Right lung (tissue), 5 donors: ENCODE data around the gene LCN6. TPM values are rescaled to one million over a fixed set of nuclear protein-coding genes. Genes with fewer than 3 reads are reported as not detected.

ENCODE experiments used
- DNase-seq, 2 donors: peaks; one replicate each; pipeline ENCODE4 v3.0.0-alpha.2; 2013
- polyA plus RNA-seq, 5 donors: library from polyadenylated mRNA; unstranded; fragments of 120-200 nt; gene quantifications; one replicate each; pipeline versions ENCODE4 v1.2.1 to v1.2.3, GENCODE V29; 2013; ENCODE audit warnings: inconsistent platforms in 1 of 5, low replicate concordance in 1 of 5; ENCODE audit not compliant: insufficient read length in 5 of 5, insufficient read depth in 1 of 5

The LCN6 gene
- polyA plus RNA-seq, 5 donors = not detected

- DNase-seq = no peak
Measured at GRCh38 chr9:136725612-136726011, 22.7 kb downstream of the LCN6 start.

- DNase-seq = no peak
Measured at GRCh38 chr9:136724772-136725171, 23.6 kb downstream of the LCN6 start.

GRCh38 chr9:136723989-136724388 lies 24.3 kb downstream of the LCN6 start:
- no peak for DNase-seq

- DNase-seq = no peak
Measured at GRCh38 chr9:136723362-136723976, 24.9 kb downstream of the LCN6 start.

- no peak for DNase-seq
Measured at GRCh38 chr9:136722969-136723356, 25.4 kb downstream of the LCN6 start.

GRCh38 chr9:136722093-136722968 lies 26.0 kb downstream of the LCN6 start:
- DNase-seq = no peak

- no peak for DNase-seq
Measured at GRCh38 chr9:136721339-136722092, 26.8 kb downstream of the LCN6 start.

- no peak for DNase-seq
Measured at GRCh38 chr9:136720898-136721338, 27.4 kb downstream of the LCN6 start.

GRCh38 chr9:136720251-136720897 lies 28.0 kb downstream of the LCN6 start:
- DNase-seq = no peak

- no peak for DNase-seq
Measured at GRCh38 chr9:136719195-136719880, 29.0 kb downstream of the LCN6 start.

GRCh38 chr9:136718345-136719194 lies 29.8 kb downstream of the LCN6 start:
- DNase-seq = no peak

GRCh38 chr9:136717399-136717798 lies 30.9 kb downstream of the LCN6 start:
- no peak for DNase-seq

- DNase-seq = no peak
Measured at GRCh38 chr9:136714893-136715274, 33.4 kb downstream of the LCN6 start.

GRCh38 chr9:136714096-136714892 lies 34.0 kb downstream of the LCN6 start:
- no peak for DNase-seq

- no peak for DNase-seq
Measured at GRCh38 chr9:136713550-136713949, 34.8 kb downstream of the LCN6 start.

GRCh38 chr9:136712690-136713544 lies 35.4 kb downstream of the LCN6 start:
- DNase-seq = no peak

- no peak for DNase-seq
Measured at GRCh38 chr9:136711751-136712689, 36.3 kb downstream of the LCN6 start, which contains the start of gene DIPK1B. Gene DIPK1B (plus strand): TSS chr9:136712572. CDS start chr9:136712666, 94 bp downstream.
